Endothelial cell of umbilical vein (primary cell): ENCODE results near the gene NUTM1. TPM values are rescaled to one million over a fixed set of nuclear protein-coding genes. Genes with fewer than 3 reads are reported as not detected.

ENCODE experiments used
- BruUV-seq: library from RNA; stranded (reverse); fragments of 400-500 nt; replicated peaks from 2 replicates; lab custom pipeline; 2021; lab: Mats Ljungman, UMichigan
- CTCF ChIA-PET: fragments of 300-600, 350-600 bp; sonication (Branson Sonifier 250); formaldehyde crosslinking; loops from one replicate; lab custom pipeline; 2021; ENCODE audit warnings: antibody characterized with exemption, inconsistent platforms; lab: Charles Lee
- POLR2A ChIA-PET: fragments of 300-600, 350-600 bp; sonication (Branson Sonifier 250); formaldehyde crosslinking; loops from one replicate; lab custom pipeline; 2021; ENCODE audit warnings: antibody characterized with exemption, inconsistent platforms; lab: Charles Lee
- DNase-seq: peaks from one replicate; pipeline ENCODE4 v3.0.0-alpha.2; 2011; ENCODE audit warnings: low read depth, low spot score
- FAIRE-seq: peaks from 2 replicates; lab custom pipeline; 2011; peaks lifted over from hg19 to GRCh38; lab: Jason Lieb, UNC
- H2AFZ ChIP-seq: 2 replicates; pipeline ENCODE4 v1.6.0; 2012; ENCODE audit warnings: low read depth, low read length, control low read depth, inconsistent platforms
- H3K27ac ChIP-seq: 2 replicates; pipeline ENCODE4 v1.5.1; 2011; ENCODE audit warnings: low read depth, mild to moderate bottlenecking, control low read depth, low read length, moderate library complexity; ENCODE audit not compliant: insufficient read depth
- H3K27me3 ChIP-seq, 2 experiments: 2 replicates each; pipeline versions ENCODE4 v1.6.0 to v1.6.1; 2011; ENCODE audit warnings: low read length in 2 of 2, mixed read lengths in 1 of 2; ENCODE audit not compliant: control insufficient read depth in 2 of 2, insufficient read depth in 2 of 2
- H3K36me3 ChIP-seq, 2 experiments: 2 replicates in 1 of 2; 3 replicates in 1 of 2; pipeline ENCODE4 v1.5.1; 2011; ENCODE audit warnings: low read length in 2 of 2, mild to moderate bottlenecking in 1 of 2, moderate library complexity in 1 of 2; ENCODE audit not compliant: control insufficient read depth in 2 of 2, insufficient read depth in 2 of 2; ENCODE audit errors: extremely low read depth in 1 of 2
- H3K4me1 ChIP-seq: 3 replicates; pipeline ENCODE4 v1.5.1; 2011; ENCODE audit warnings: mild to moderate bottlenecking, low read length; ENCODE audit not compliant: control insufficient read depth, insufficient read depth; ENCODE audit errors: extremely low read depth
- H3K4me2 ChIP-seq: 2 replicates; pipeline ENCODE4 v1.6.1; 2011; ENCODE audit warnings: low read length, control low read depth, mixed read lengths; ENCODE audit not compliant: insufficient read depth
- H3K4me3 ChIP-seq, 3 experiments: fragments of 200-600 bp in 1 of 3; sonication (generic), shearing (Covaris generic) in 1 of 3; replicated peaks in 1 of 3; 2 replicates each; pipeline ENCODE4 v1.5.1; 2011 to 2016; ENCODE audit warnings: control low read depth in 3 of 3, low read length in 3 of 3, mild to moderate bottlenecking in 2 of 3, inconsistent platforms in 1 of 3, low read depth in 1 of 3, moderate library complexity in 1 of 3; ENCODE audit not compliant: insufficient read depth in 1 of 3
- H3K79me2 ChIP-seq: 2 replicates; pipeline ENCODE4 v1.6.0; 2012; ENCODE audit warnings: low read length, inconsistent platforms; ENCODE audit not compliant: control insufficient read depth, insufficient read depth
- H3K9ac ChIP-seq: replicated peaks from 2 replicates; pipeline ENCODE3; 2011; ENCODE audit warnings: low read length, control low read depth; ENCODE audit not compliant: insufficient read depth; ENCODE audit errors: extremely low read depth
- H3K9me1 ChIP-seq: replicated peaks from 3 replicates; pipeline ENCODE4 v1.6.0; 2011; ENCODE audit warnings: mild to moderate bottlenecking, low read length; ENCODE audit not compliant: control insufficient read depth, insufficient read depth; ENCODE audit errors: extremely low read depth
- H3K9me3 ChIP-seq: replicated peaks from 2 replicates; pipeline ENCODE4 v1.5.1; 2012; ENCODE audit warnings: low read length, inconsistent platforms; ENCODE audit not compliant: control insufficient read depth, insufficient read depth
- H4K20me1 ChIP-seq: replicated peaks from 2 replicates; pipeline ENCODE3; 2011; ENCODE audit warnings: mild to moderate bottlenecking, low read length; ENCODE audit not compliant: control insufficient read depth, insufficient read depth; ENCODE audit errors: extremely low read depth
- EZH2 ChIP-seq: IDR thresholded peaks from 2 replicates; pipeline ENCODE4 v1.6.1; 2012; ENCODE audit warnings: borderline replicate concordance, low read depth, mild to moderate bottlenecking, moderate library complexity, low read length, inconsistent platforms; ENCODE audit not compliant: severe bottlenecking
- FOS ChIP-seq: IDR thresholded peaks from 2 replicates; pipeline ENCODE4 v1.6.1; 2011; ENCODE audit warnings: mild to moderate bottlenecking, low read length, moderate library complexity, borderline replicate concordance; ENCODE audit not compliant: insufficient read depth
- GATA2 ChIP-seq: IDR thresholded peaks from 2 replicates; pipeline ENCODE4 v1.7.0; 2011; ENCODE audit warnings: low read depth, mild to moderate bottlenecking, moderate library complexity, mixed read lengths, low read length; ENCODE audit not compliant: insufficient read length, insufficient read depth
- JUN ChIP-seq: IDR thresholded peaks from 2 replicates; pipeline ENCODE4 v1.6.1; 2011; ENCODE audit warnings: borderline replicate concordance, low read depth; ENCODE audit not compliant: insufficient read length, insufficient read depth
- MAX ChIP-seq: IDR thresholded peaks from 2 replicates; pipeline ENCODE4 v1.6.1; 2011; ENCODE audit not compliant: insufficient read depth, insufficient read length
- MYC ChIP-seq: IDR thresholded peaks from one replicate; pipeline ENCODE4 v1.6.1; 2011; ENCODE audit warnings: mild to moderate bottlenecking, low read depth, low read length
- POLR2A ChIP-seq: IDR thresholded peaks from 2 replicates; pipeline ENCODE4 v1.6.1; 2012; ENCODE audit warnings: low read depth, mild to moderate bottlenecking, control low read depth, low read length
- POLR2AphosphoS5 ChIP-seq: IDR thresholded peaks from 2 replicates; pipeline ENCODE4 v1.6.1; 2012; ENCODE audit warnings: low read depth, mild to moderate bottlenecking, control low read depth, low read length, moderate library complexity; ENCODE audit not compliant: insufficient read depth
- dilution Hi-C: fragments of 300-500 bp; cut with MboI; formaldehyde crosslinking; loops from one replicate; pipeline ENCODE4 v1.15.0; 2019; ENCODE audit warnings: low sequenced_read_pairs; ENCODE audit not compliant: extremely low pct_ligation_motif_present
- intact Hi-C: fragments of 100-400 bp; cut with micrococcal nuclease; formaldehyde crosslinking; loops from one replicate; pipeline ENCODE4 v1.10.0; 2022
- polyA plus RNA-seq, 4 experiments: library from polyadenylated mRNA; depleted of rRNA in 3 of 4; stranded (reverse) in 3 of 4; unstranded in 1 of 4; fragments of >200 nt; gene quantifications; 2 replicates each; pipeline versions ENCODE4 v1.2.1 to v1.2.3, GENCODE V29; 2011 to 2012; ENCODE audit warnings: missing spikeins in 1 of 4
- total RNA-seq: library from RNA; stranded (reverse); gene quantifications from 2 replicates; pipeline ENCODE4 v1.2.3, GENCODE V29; 2021
- TF ChIP-seq, protein P1 (sequence below), 2 donors: IDR thresholded peaks; 1 replicate in 1 of 2; 2 replicates in 1 of 2; pipeline ENCODE4 v1.5.1; 2011; ENCODE audit warnings: low read length in 2 of 2, mild to moderate bottlenecking in 2 of 2, moderate library complexity in 2 of 2, control low read depth in 1 of 2, inconsistent platforms in 1 of 2, low read depth in 1 of 2; ENCODE audit not compliant: insufficient read depth in 1 of 2; ENCODE audit errors: extremely low read depth in 1 of 2

NUTM1 gene
- total and polyA plus RNA-seq, 2 donors (not counting 3 experiments of a cell fraction or from before 2014, with no cell fraction given) = not detected

GRCh38 chr15:34370643-34371042 is 27.5 kb downstream of the NUTM1 start:
- intact Hi-C loops (no loop called here), dilution Hi-C loops (no loop called here)
- no peak overlapping the region for H3K27ac ChIP-seq
- CTCF ChIA-PET = no interaction called here
- H3K36me3 ChIP-seq = no peaks in the 10 kb centered on the region
- no peaks in the 10 kb centered on the region for H3K9me3 ChIP-seq
- no peak for TF ChIP-seq GATA2
- no peak for TF ChIP-seq FOS
- TF ChIP-seq POLR2AphosphoS5 = no peak
- no peak for TF ChIP-seq EZH2
- no peak for TF ChIP-seq MYC
- TF ChIP-seq MAX = no peak
- no peak for TF ChIP-seq POLR2A
- TF ChIP-seq, protein P1, sequence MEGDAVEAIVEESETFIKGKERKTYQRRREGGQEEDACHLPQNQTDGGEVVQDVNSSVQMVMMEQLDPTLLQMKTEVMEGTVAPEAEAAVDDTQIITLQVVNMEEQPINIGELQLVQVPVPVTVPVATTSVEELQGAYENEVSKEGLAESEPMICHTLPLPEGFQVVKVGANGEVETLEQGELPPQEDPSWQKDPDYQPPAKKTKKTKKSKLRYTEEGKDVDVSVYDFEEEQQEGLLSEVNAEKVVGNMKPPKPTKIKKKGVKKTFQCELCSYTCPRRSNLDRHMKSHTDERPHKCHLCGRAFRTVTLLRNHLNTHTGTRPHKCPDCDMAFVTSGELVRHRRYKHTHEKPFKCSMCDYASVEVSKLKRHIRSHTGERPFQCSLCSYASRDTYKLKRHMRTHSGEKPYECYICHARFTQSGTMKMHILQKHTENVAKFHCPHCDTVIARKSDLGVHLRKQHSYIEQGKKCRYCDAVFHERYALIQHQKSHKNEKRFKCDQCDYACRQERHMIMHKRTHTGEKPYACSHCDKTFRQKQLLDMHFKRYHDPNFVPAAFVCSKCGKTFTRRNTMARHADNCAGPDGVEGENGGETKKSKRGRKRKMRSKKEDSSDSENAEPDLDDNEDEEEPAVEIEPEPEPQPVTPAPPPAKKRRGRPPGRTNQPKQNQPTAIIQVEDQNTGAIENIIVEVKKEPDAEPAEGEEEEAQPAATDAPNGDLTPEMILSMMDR (IDR thresholded peaks at IDR 0.05; ENCODE audit: extremely low read depth in 1 of 2, insufficient read depth in 1 of 2, low read depth in 1 of 2, low read length in 2 of 2) = no peak
- TF ChIP-seq JUN = no peak
- no peaks in the 10 kb centered on the region for H3K27me3 ChIP-seq
- no TSS peak for BruUV-seq
- peaks cover 14% of the 10 kb centered on the region for H3K4me1 ChIP-seq
- no peak overlapping the region for H3K4me2 ChIP-seq
- POLR2A ChIA-PET = no interaction called here
- no peaks in the 10 kb centered on the region for H4K20me1 ChIP-seq
- no peak overlapping the region for H3K4me3 ChIP-seq
- no peak for FAIRE-seq
- no peak overlapping the region for H2AFZ ChIP-seq
- H3K9me1 ChIP-seq = no peaks in the 10 kb centered on the region
- peaks cover 9% of the 10 kb centered on the region for H3K79me2 ChIP-seq
- no peak for DNase-seq
- no peak overlapping the region for H3K9ac ChIP-seq
